Peyer's patch (tissue), 4 donors: ENCODE measurements around the gene CALD1. TPM values are rescaled to one million over a fixed set of nuclear protein-coding genes. Genes with fewer than 3 reads are reported as not detected.

ENCODE experiments used
- DNase-seq, 3 donors: peaks; one replicate each; pipeline ENCODE4 v3.0.0-alpha.2; 2017 to 2019
- H3K27ac ChIP-seq, 4 donors: fragments of 200-600 bp; sonication (generic); one replicate each; pipeline ENCODE4 v1.5.1; 2016 to 2019
- H3K27me3 ChIP-seq, 2 donors: fragments of 200-600 bp; sonication (generic); one replicate each; pipeline ENCODE4 v1.5.1; 2019
- H3K36me3 ChIP-seq, 3 donors: fragments of 200-600 bp; sonication (generic); one replicate each; pipeline ENCODE4 v1.5.1; 2016 to 2019
- H3K4me1 ChIP-seq, 4 donors: fragments of 200-600 bp; sonication (generic); one replicate each; pipeline ENCODE4 v1.5.1; 2016 to 2019
- H3K4me3 ChIP-seq, 4 donors: fragments of 200-600 bp; sonication (generic); 1 replicate in 3 of 4; 2 replicates in 1 of 4; pipeline ENCODE4 v1.5.1; 2016 to 2019; ENCODE audit warnings: mild to moderate bottlenecking in 1 of 4
- H3K9me3 ChIP-seq, 4 donors: fragments of 200-600 bp; sonication (generic); one replicate each; pipeline ENCODE4 v1.5.1; 2016 to 2019; ENCODE audit warnings: mild to moderate bottlenecking in 1 of 4
- CTCF ChIP-seq, 6 experiments: fragments of 450-650 bp in 4 of 6; fragments of 200-600 bp in 2 of 6; sonication (generic) in 1 of 6; IDR thresholded peaks; one replicate each; pipeline ENCODE4 v1.5.1; 2017 to 2019; ENCODE audit warnings: antibody characterized with exemption in 6 of 6, mild to moderate bottlenecking in 3 of 6, moderate library complexity in 1 of 6
- POLR2A ChIP-seq, 2 donors: fragments of 450-650 bp; IDR thresholded peaks; one replicate each; pipeline ENCODE4 v1.5.1; 2017; ENCODE audit warnings: antibody characterized with exemption in 2 of 2, mild to moderate bottlenecking in 2 of 2, moderate library complexity in 2 of 2
- total RNA-seq, 4 donors: library from RNA; depleted of rRNA; stranded (reverse); fragments of >200 nt; gene quantifications; one replicate each; pipeline ENCODE4 v1.1.0, GENCODE V29; 2016

Gene CALD1
- total RNA-seq, 4 donors from 2014 or later: 39.2 to 536 (median 83.1) TPM

- Histone ChIP-seq H3K27ac (peak overlapping the region in 3 of 4 donors; percentile 13 to 62 (median 49)), H3K4me3 (no peak overlapping the region), H3K9me3 (no peaks in the 10 kb centered on the region), H3K4me1 (peaks cover 0 to 4% (median 0%) of the 10 kb centered on the region in 4 donors), H3K36me3 (no peaks in the 10 kb centered on the region), H3K27me3 (no peaks in the 10 kb centered on the region)
- TF ChIP-seq CTCF (IDR thresholded peaks at IDR 0.05) (no peak), POLR2A (IDR thresholded peaks at IDR 0.05) (no peak)
- DNase-seq: no peak
Measured at GRCh38 chr7:134827436-134827835, 48.0 kb downstream of the CALD1 start.

GRCh38 chr7:134827889-134828288, 48.5 kb downstream of the CALD1 start:
- H3K4me1 ChIP-seq: peaks cover 0 to 4% (median 0%) of the 10 kb centered on the region in 4 donors
- H3K4me3 ChIP-seq: no peak overlapping the region
- H3K27me3 ChIP-seq: no peaks in the 10 kb centered on the region
- TF ChIP-seq POLR2A (IDR thresholded peaks at IDR 0.05) (no peak), CTCF (IDR thresholded peaks at IDR 0.05) (no peak)
- H3K27ac ChIP-seq: peak overlapping the region; percentile 13 to 62 (median 44)
- no peaks in the 10 kb centered on the region for H3K9me3 ChIP-seq
- no peak for DNase-seq
- H3K36me3 ChIP-seq: no peaks in the 10 kb centered on the region

- no peak for DNase-seq
- H3K4me3 ChIP-seq: no peak overlapping the region
- no peaks in the 10 kb centered on the region for H3K27me3 ChIP-seq
- H3K4me1 ChIP-seq: peaks cover 0 to 4% (median 0%) of the 10 kb centered on the region in 4 donors
- TF ChIP-seq POLR2A (IDR thresholded peaks at IDR 0.05): no peak
- TF ChIP-seq CTCF (IDR thresholded peaks at IDR 0.05): no peak
- no peaks in the 10 kb centered on the region for H3K9me3 ChIP-seq
- H3K27ac ChIP-seq: peak overlapping the region; percentile 21 to 62 (median 42)
- no peaks in the 10 kb centered on the region for H3K36me3 ChIP-seq
Measured at GRCh38 chr7:134828361-134828760, 48.9 kb downstream of the CALD1 start.

GRCh38 chr7:134829380-134829986, 50.0 kb downstream of the CALD1 start:
- H3K36me3 ChIP-seq: no peaks in the 10 kb centered on the region
- H3K4me3 ChIP-seq: no peak overlapping the region
- H3K27ac ChIP-seq: peak overlapping the region in 1 of 4 donors; percentile 62
- H3K27me3 ChIP-seq: no peaks in the 10 kb centered on the region
- peaks cover 0 to 4% (median 0%) of the 10 kb centered on the region in 4 donors for H3K4me1 ChIP-seq
- no peaks in the 10 kb centered on the region for H3K9me3 ChIP-seq
- no peak for DNase-seq
- TF ChIP-seq POLR2A (IDR thresholded peaks at IDR 0.05) (no peak), CTCF (IDR thresholded peaks at IDR 0.05) (no peak)

GRCh38 chr7:134831862-134832261, 52.4 kb downstream of the CALD1 start:
- Histone ChIP-seq H3K27ac (peak overlapping the region in 1 of 4 donors; percentile 50), H3K36me3 (no peaks in the 10 kb centered on the region), H3K9me3 (no peaks in the 10 kb centered on the region), H3K4me1 (peaks cover 0 to 4% (median 0%) of the 10 kb centered on the region in 4 donors), H3K27me3 (no peaks in the 10 kb centered on the region), H3K4me3 (no peak overlapping the region)
- DNase-seq: no peak
- TF ChIP-seq CTCF (IDR thresholded peaks at IDR 0.05): no peak
- TF ChIP-seq POLR2A (IDR thresholded peaks at IDR 0.05): no peak
